GM23248 (cell line): ENCODE measurements around the gene COX19. TPM values are rescaled to one million over a fixed set of nuclear protein-coding genes. Genes with fewer than 3 reads are reported as not detected.

ENCODE experiments used
- DNase-seq: peaks from one replicate; pipeline ENCODE4 v3.0.0-alpha.2; 2015
- H2AFZ ChIP-seq: fragments of 200-600 bp; sonication (generic); 2 replicates; pipeline ENCODE4 v1.6.1; 2016; ENCODE audit warnings: antibody characterized with exemption
- H3F3A ChIP-seq: fragments of 200-600 bp; sonication (generic); 2 replicates; pipeline ENCODE4 v1.6.1; 2016; ENCODE audit warnings: mild to moderate bottlenecking, antibody characterized with exemption, mixed run types; ENCODE audit not compliant: insufficient read depth
- H3K27ac ChIP-seq: fragments of 200-600 bp; sonication (generic); 2 replicates; pipeline ENCODE4 v1.5.1; 2016; ENCODE audit warnings: mild to moderate bottlenecking
- H3K27me3 ChIP-seq: fragments of 200-600 bp; sonication (generic); replicated peaks from 2 replicates; pipeline ENCODE4 v1.6.1; 2016; ENCODE audit warnings: mild to moderate bottlenecking; ENCODE audit not compliant: insufficient read depth
- H3K36me3 ChIP-seq: fragments of 200-600 bp; sonication (generic); 2 replicates; pipeline ENCODE4 v1.6.1; 2016; ENCODE audit warnings: low read depth, mild to moderate bottlenecking
- H3K4me1 ChIP-seq: fragments of 200-600 bp; sonication (generic); 2 replicates; pipeline ENCODE4 v1.6.1; 2016; ENCODE audit warnings: mild to moderate bottlenecking; ENCODE audit not compliant: insufficient read depth
- H3K4me2 ChIP-seq: fragments of 200-600 bp; sonication (generic); one replicate; pipeline ENCODE4 v1.6.1; 2016; ENCODE audit warnings: mild to moderate bottlenecking; ENCODE audit not compliant: unreplicated experiment
- H3K4me3 ChIP-seq: fragments of 200-600 bp; sonication (generic); 2 replicates; pipeline ENCODE4 v1.5.1; 2016; ENCODE audit warnings: mild to moderate bottlenecking
- H3K79me2 ChIP-seq: fragments of 200-600 bp; sonication (generic); 2 replicates; pipeline ENCODE4 v1.6.1; 2016; ENCODE audit warnings: mild to moderate bottlenecking; ENCODE audit not compliant: insufficient read depth
- H3K9ac ChIP-seq: fragments of 200-600 bp; sonication (generic); 2 replicates; pipeline ENCODE4 v1.6.1; 2016; ENCODE audit warnings: mild to moderate bottlenecking
- H3K9me2 ChIP-seq: fragments of 200-600 bp; sonication (generic); 2 replicates; pipeline ENCODE4 v1.6.1; 2016; ENCODE audit warnings: mixed run types, mild to moderate bottlenecking, moderate library complexity; ENCODE audit not compliant: insufficient read depth
- H3K9me3 ChIP-seq: fragments of 200-600 bp; sonication (generic); one replicate; pipeline ENCODE4 v1.6.1; 2017; ENCODE audit warnings: low read depth
- H4K20me1 ChIP-seq: fragments of 200-600 bp; sonication (generic); 2 replicates; pipeline ENCODE4 v1.6.0; 2016; ENCODE audit not compliant: insufficient read depth
- EZH2 ChIP-seq: fragments of 200-600 bp; sonication (generic); IDR thresholded peaks from 2 replicates; pipeline ENCODE4 v1.6.1; 2018; ENCODE audit warnings: antibody characterized with exemption, mild to moderate bottlenecking; ENCODE audit not compliant: insufficient read depth, poor library complexity, severe bottlenecking
- EZH2phosphoT487 ChIP-seq: fragments of 200-600 bp; sonication (generic); IDR thresholded peaks from 2 replicates; pipeline ENCODE4 v1.6.1; 2018; ENCODE audit warnings: antibody characterized with exemption, moderate library complexity, mild to moderate bottlenecking, low read depth; ENCODE audit not compliant: insufficient read depth
- WGBS, 2 experiments: methylation state at CpG; one replicate each; pipeline ENCODE4 v1.1.6; 2015 to 2017; ENCODE audit warnings: low lambda C conversion rate in 2 of 2, low coverage in 1 of 2; ENCODE audit errors: missing lambda C conversion rate in 2 of 2; 5-methylcytosine and 5-hydroxymethylcytosine counted together
- in situ Hi-C: fragments of 300-500 bp; cut with MboI; formaldehyde crosslinking; loops from 2 replicates; pipeline ENCODE4 v1.15.0; 2020
- polyA plus RNA-seq: library from polyadenylated mRNA; unstranded; fragments of >200 nt; fragmentation: Nextera tagmentation; extraction: Ambion mirVana; gene quantifications from 2 replicates; pipeline ENCODE4 v1.2.1, GENCODE V29; 2016
- total RNA-seq: library from RNA; depleted of rRNA; stranded (reverse); fragments of >200 nt; shearing (Covaris generic); gene quantifications from 2 replicates; pipeline ENCODE4 v1.2.3, GENCODE V29; 2014

COX19 gene
- total and polyA plus RNA-seq, 2 experiments from 2014 or later: 5.5 to 9.9 TPM

- no peaks in the 10 kb centered on the region for H4K20me1 ChIP-seq
- no peaks in the 10 kb centered on the region for H3K79me2 ChIP-seq
- H3K36me3 ChIP-seq: no peaks in the 10 kb centered on the region
- TF ChIP-seq EZH2 (no peak), EZH2phosphoT487 (no peak)
- no peak overlapping the region for H3K4me2 ChIP-seq
- H3K9ac ChIP-seq: no peak overlapping the region
- no peak for DNase-seq
- WGBS, 2 experiments: 57 to 68% methylated on average over 14 to 15 of the region's 15 CpGs
- no peak overlapping the region for H3K4me3 ChIP-seq
- H3K9me3 ChIP-seq: no peaks in the 10 kb centered on the region
- in situ Hi-C loops: no loop called here
- 0 out of 2 replicates have a peak, but pooled peaks cover 1% of the 10 kb centered on the region for H3K27me3 ChIP-seq
- H3K4me1 ChIP-seq: no peaks in the 10 kb centered on the region
- H2AFZ ChIP-seq: no peak overlapping the region
- no peaks in the 10 kb centered on the region for H3K9me2 ChIP-seq
- no peak overlapping the region for H3K27ac ChIP-seq
- no peaks in the 10 kb centered on the region for H3F3A ChIP-seq
These were observed 4.7 kb upstream of the COX19 start for GRCh38 chr7:979886-980571.

- Histone ChIP-seq H2AFZ (no peak overlapping the region), H3K27me3 (no peaks in the 10 kb centered on the region), H4K20me1 (no peaks in the 10 kb centered on the region), H3K4me3 (no peak overlapping the region), H3K9me2 (no peaks in the 10 kb centered on the region), H3F3A (0 out of 2 replicates have a peak, but pooled peaks cover 5% of the 10 kb centered on the region), H3K9ac (no peak overlapping the region), H3K79me2 (peaks cover 8% of the 10 kb centered on the region), H3K4me2 (no peak overlapping the region), H3K4me1 (no peaks in the 10 kb centered on the region), H3K36me3 (no peaks in the 10 kb centered on the region), H3K9me3 (no peaks in the 10 kb centered on the region), H3K27ac (no peak overlapping the region)
- in situ Hi-C loops: no loop called here
- 78% methylated on average over 16 of the region's 16 CpGs for WGBS, 2 experiments
- TF ChIP-seq EZH2 (no peak), EZH2phosphoT487 (no peak)
- DNase-seq: no peak
These were observed 3.8 kb upstream of the COX19 start for GRCh38 chr7:979151-979550.

DNA sequence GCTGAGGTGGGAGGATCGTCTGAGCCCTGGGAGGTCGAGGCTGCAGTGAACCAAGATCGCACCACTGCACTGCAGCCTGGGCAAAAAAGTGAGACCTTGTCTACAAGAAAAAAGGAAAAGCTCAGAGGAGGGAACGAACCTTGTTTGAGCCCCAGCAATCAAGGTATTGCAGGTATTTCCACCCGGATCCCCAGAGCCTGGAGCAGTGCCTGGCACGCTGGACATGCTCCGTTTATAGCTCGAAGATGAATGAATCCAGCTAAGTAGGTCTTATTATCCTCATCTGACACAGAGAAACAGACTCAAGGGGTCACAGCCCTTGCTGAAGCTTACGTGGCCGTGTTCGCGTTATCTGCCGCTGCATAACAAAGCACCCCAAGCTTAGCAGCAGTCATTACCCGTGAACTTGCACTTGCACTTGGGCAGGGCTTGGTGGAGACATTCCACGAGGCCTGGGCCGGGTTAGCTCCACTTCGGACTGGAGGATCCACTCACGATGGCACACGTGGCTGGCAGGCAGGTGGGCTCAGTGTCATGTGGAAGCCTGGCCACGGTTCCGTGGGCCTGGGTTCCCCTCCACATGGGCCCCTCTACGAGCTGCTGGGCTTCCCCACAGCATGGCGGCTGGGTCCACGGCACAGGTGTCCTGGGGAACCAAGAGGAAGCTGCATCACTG, 3.2 kb upstream of the COX19 start:
- TF ChIP-seq EZH2: no peak
- no peak for TF ChIP-seq EZH2phosphoT487
- H4K20me1 ChIP-seq: no peaks in the 10 kb centered on the region
- no peak overlapping the region for H3K9ac ChIP-seq
- no peaks in the 10 kb centered on the region for H3K4me1 ChIP-seq
- H3K27ac ChIP-seq: no peak overlapping the region
- DNase-seq: no peak
- no peaks in the 10 kb centered on the region for H3K36me3 ChIP-seq
- peaks cover 14% of the 10 kb centered on the region for H3K79me2 ChIP-seq
- no peak overlapping the region for H3K4me3 ChIP-seq
- no peaks in the 10 kb centered on the region for H3K9me3 ChIP-seq
- in situ Hi-C loops: no loop called here
- H3K9me2 ChIP-seq: no peaks in the 10 kb centered on the region
- no peak overlapping the region for H2AFZ ChIP-seq
- no peaks in the 10 kb centered on the region for H3K27me3 ChIP-seq
- no peak overlapping the region for H3K4me2 ChIP-seq
- H3F3A ChIP-seq: 0 out of 2 replicates have a peak, but pooled peaks cover 5% of the 10 kb centered on the region
- WGBS, 2 experiments: 73 to 74% methylated on average over 24 of the region's 24 CpGs

DNA sequence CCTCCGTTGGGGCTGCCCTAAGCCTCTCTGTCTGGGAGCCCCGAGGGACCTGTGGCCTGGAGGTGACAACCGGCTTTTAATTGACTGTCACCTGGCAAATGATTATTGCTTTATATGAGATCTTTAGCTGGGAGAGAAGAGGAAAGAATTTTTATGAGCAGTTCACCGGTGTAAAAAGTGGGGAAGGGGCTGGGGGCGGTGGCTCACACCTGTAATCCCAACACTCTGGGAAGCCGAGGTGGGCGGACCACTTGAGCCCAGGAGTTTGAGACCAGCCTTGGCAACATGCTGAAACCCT, 2.6 kb upstream of the COX19 start:
- Histone ChIP-seq H3K27me3 (no peaks in the 10 kb centered on the region), H3K9me3 (no peaks in the 10 kb centered on the region), H3K36me3 (0 out of 2 replicates have a peak, but pooled peaks cover 2% of the 10 kb centered on the region), H3F3A (0 out of 2 replicates have a peak, but pooled peaks cover 5% of the 10 kb centered on the region), H3K9ac (no peak overlapping the region), H3K9me2 (no peaks in the 10 kb centered on the region), H3K27ac (no peak overlapping the region), H3K79me2 (peaks cover 19% of the 10 kb centered on the region), H3K4me3 (no peak overlapping the region), H2AFZ (no peak overlapping the region), H3K4me2 (no peak overlapping the region), H4K20me1 (no peaks in the 10 kb centered on the region), H3K4me1 (no peaks in the 10 kb centered on the region)
- in situ Hi-C loops: no loop called here
- TF ChIP-seq EZH2phosphoT487 (no peak), EZH2 (no peak)
- 75 to 84% methylated on average over 7 of the region's 7 CpGs for WGBS, 2 experiments
- no peak for DNase-seq
